ENCODE measurements around the gene EXOC2.
"Not testable (repeated sequence)": the region's sequence is repeated elsewhere in the genome, so short reads cannot be mapped to it uniquely, and the experiment has no call there.

The EXOC2 gene

DNA sequence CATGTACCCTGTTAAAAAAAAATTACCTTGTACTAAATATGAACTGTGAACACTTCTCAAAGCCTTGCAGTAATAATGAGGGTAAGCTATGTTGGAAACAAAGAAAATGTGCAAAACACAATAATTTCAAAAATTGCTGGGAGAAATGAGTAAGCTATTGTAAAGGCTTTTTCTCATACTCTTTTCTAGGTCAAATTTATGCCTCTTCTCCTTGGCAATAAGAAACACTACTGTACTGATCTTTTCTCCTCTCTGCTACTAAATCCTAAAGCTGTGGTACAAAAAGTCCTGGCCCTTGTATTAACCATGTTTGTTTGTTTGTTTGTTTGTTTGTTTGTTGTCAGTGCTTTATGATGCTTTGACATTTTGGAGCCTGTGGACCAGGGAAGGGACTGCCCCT is 18.5 kb downstream of the EXOC2 start:
- H3K23ac ChIP-seq (ENCODE audit: low read length), result no peak overlapping the region
- no peak overlapping the region for H3K4me2 ChIP-seq (ENCODE audit: low read length)
- H2BK120ac ChIP-seq (ENCODE audit: insufficient read depth, low read length, poor library complexity), result no peak overlapping the region
- no peak overlapping the region for H4K12ac ChIP-seq (ENCODE audit: low read depth, low read length)
- H3K4me1 ChIP-seq (ENCODE audit: control insufficient read depth in 1 of 2, insufficient read depth in 2 of 2, low read length in 2 of 2), result no peaks in the 10 kb centered on the region
- no peak overlapping the region for H3K27ac ChIP-seq (ENCODE audit: low read depth, low read length)
- H3K4ac ChIP-seq (ENCODE audit: low read depth, low read length), result no peak overlapping the region
- no peak overlapping the region for H2AK5ac ChIP-seq (ENCODE audit: low read length)
- no peaks in the 10 kb centered on the region for H3K9me3 ChIP-seq (ENCODE audit: insufficient read depth, low read depth, low read length)
- H2BK5ac ChIP-seq (ENCODE audit: low read depth, low read length, poor library complexity), result no peak overlapping the region
- H4K91ac ChIP-seq (ENCODE audit: low read depth, low read length), result no peak overlapping the region
- no peak for DNase-seq
- no peak overlapping the region for H3K18ac ChIP-seq (ENCODE audit: low read length)
- H3K79me2 ChIP-seq (ENCODE audit: control insufficient read depth, insufficient read depth, low read length, poor library complexity), result no peaks in the 10 kb centered on the region
- no peak overlapping the region for H3K9ac ChIP-seq (ENCODE audit: low read length)
- H3K14ac ChIP-seq (ENCODE audit: low read length), result no peak overlapping the region
- no peaks in the 10 kb centered on the region for H3K27me3 ChIP-seq (ENCODE audit: insufficient read depth, low read length)
- no peak overlapping the region for H3K4me3 ChIP-seq (ENCODE audit: low read depth, low read length)
- no peak overlapping the region for H2AFZ ChIP-seq (ENCODE audit: insufficient read depth, low read length, poor library complexity)
- H4K8ac ChIP-seq (ENCODE audit: low read depth, low read length), result no peak overlapping the region
- no peaks in the 10 kb centered on the region for H3K79me1 ChIP-seq (ENCODE audit: low read length)
- no peak overlapping the region for H2BK12ac ChIP-seq (ENCODE audit: low read length)
- H3K36me3 ChIP-seq (ENCODE audit: control insufficient read depth in 1 of 2, insufficient read depth in 2 of 2, low read length in 2 of 2), result no peaks in the 10 kb centered on the region

DNA sequence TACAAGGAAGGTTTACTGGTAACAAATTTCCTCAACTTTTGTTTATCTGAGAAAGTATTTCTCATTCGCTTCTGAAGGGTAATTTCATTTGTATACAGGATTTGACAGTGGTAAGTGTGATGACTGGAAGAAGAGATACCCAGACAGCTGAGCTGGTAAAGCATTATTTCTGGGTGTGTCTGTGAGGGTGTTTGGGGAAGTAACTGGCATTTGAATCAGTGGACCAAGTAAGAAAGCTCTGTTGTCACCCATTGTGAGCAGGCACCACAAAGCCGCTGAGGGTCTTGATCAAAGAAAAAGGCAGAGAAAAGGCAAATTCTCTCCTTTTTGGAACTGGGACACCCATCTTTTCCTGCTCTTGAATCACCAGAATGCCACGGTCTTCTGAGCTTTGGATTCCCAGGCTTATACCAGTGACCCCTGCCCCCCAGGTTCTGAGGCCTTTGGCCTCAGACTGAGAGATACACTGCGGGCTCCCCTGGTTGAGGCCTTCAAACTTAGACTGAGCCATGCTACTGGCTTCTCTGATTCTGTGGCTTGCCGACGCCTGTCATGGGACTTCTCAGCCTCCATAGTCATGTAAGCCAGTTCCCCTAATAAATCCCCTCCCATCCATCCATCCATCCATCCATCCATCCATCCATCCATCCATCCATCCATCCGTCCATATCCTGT is 25.5 kb downstream of the EXOC2 start:
- Histone ChIP-seq H3K79me1 (ENCODE audit: low read length) (no peaks in the 10 kb centered on the region), H3K4me2 (ENCODE audit: low read length) (no peak overlapping the region), H3K27me3 (ENCODE audit: insufficient read depth, low read length) (no peaks in the 10 kb centered on the region), H3K36me3 (ENCODE audit: control insufficient read depth in 1 of 2, insufficient read depth in 2 of 2, low read length in 2 of 2) (peaks cover 0 to 4% of the 10 kb centered on the region in 2 experiments), H3K18ac (ENCODE audit: low read length) (no peak overlapping the region), H3K9ac (ENCODE audit: low read length) (no peak overlapping the region), H4K91ac (ENCODE audit: low read depth, low read length) (no peak overlapping the region), H3K4me3 (ENCODE audit: low read depth, low read length) (no peak overlapping the region), H3K4me1 (ENCODE audit: control insufficient read depth in 1 of 2, insufficient read depth in 2 of 2, low read length in 2 of 2) (no peaks in the 10 kb centered on the region), H3K23ac (ENCODE audit: low read length) (no peak overlapping the region), H3K4ac (ENCODE audit: low read depth, low read length) (no peak overlapping the region), H4K8ac (ENCODE audit: low read depth, low read length) (no peak overlapping the region), H2AFZ (ENCODE audit: insufficient read depth, low read length, poor library complexity) (no peak overlapping the region), H3K14ac (ENCODE audit: low read length) (no peak overlapping the region), H3K9me3 (ENCODE audit: insufficient read depth, low read depth, low read length) (peaks cover 2% of the 10 kb centered on the region), H2AK5ac (ENCODE audit: low read length) (no peak overlapping the region), H3K27ac (ENCODE audit: low read depth, low read length) (no peak overlapping the region), H4K12ac (ENCODE audit: low read depth, low read length) (no peak overlapping the region), H2BK120ac (ENCODE audit: insufficient read depth, low read length, poor library complexity) (no peak overlapping the region), H3K79me2 (ENCODE audit: control insufficient read depth, insufficient read depth, low read length, poor library complexity) (no peaks in the 10 kb centered on the region), H2BK12ac (ENCODE audit: low read length) (no peak overlapping the region), H2BK5ac (ENCODE audit: low read depth, low read length, poor library complexity) (no peak overlapping the region)
- no peak for DNase-seq
- WGBS (ENCODE audit: extremely low coverage, insufficient coverage, insufficient read length), result no CpG with 5 or more reads among the region's 7 CpGs

- Histone ChIP-seq H3K4ac (ENCODE audit: low read depth, low read length) (no peak overlapping the region), H3K79me2 (ENCODE audit: control insufficient read depth, insufficient read depth, low read length, poor library complexity) (no peaks in the 10 kb centered on the region), H3K9ac (ENCODE audit: low read length) (no peak overlapping the region), H3K4me2 (ENCODE audit: low read length) (no peak overlapping the region), H2BK120ac (ENCODE audit: insufficient read depth, low read length, poor library complexity) (no peak overlapping the region), H3K4me1 (ENCODE audit: control insufficient read depth in 1 of 2, insufficient read depth in 2 of 2, low read length in 2 of 2) (no peaks in the 10 kb centered on the region), H3K18ac (ENCODE audit: low read length) (no peak overlapping the region), H2BK12ac (ENCODE audit: low read length) (no peak overlapping the region), H3K23ac (ENCODE audit: low read length) (no peak overlapping the region), H4K12ac (ENCODE audit: low read depth, low read length) (no peak overlapping the region), H3K4me3 (ENCODE audit: low read depth, low read length) (no peak overlapping the region), H3K27ac (ENCODE audit: low read depth, low read length) (no peak overlapping the region), H3K79me1 (ENCODE audit: low read length) (no peaks in the 10 kb centered on the region), H2AK5ac (ENCODE audit: low read length) (no peak overlapping the region), H4K8ac (ENCODE audit: low read depth, low read length) (no peak overlapping the region), H3K36me3 (ENCODE audit: control insufficient read depth in 1 of 2, insufficient read depth in 2 of 2, low read length in 2 of 2) (peaks cover 0 to 4% of the 10 kb centered on the region in 2 experiments), H3K14ac (ENCODE audit: low read length) (no peak overlapping the region), H2BK5ac (ENCODE audit: low read depth, low read length, poor library complexity) (no peak overlapping the region), H4K91ac (ENCODE audit: low read depth, low read length) (no peak overlapping the region), H2AFZ (ENCODE audit: insufficient read depth, low read length, poor library complexity) (no peak overlapping the region), H3K9me3 (ENCODE audit: insufficient read depth, low read depth, low read length) (peaks cover 2% of the 10 kb centered on the region), H3K27me3 (ENCODE audit: insufficient read depth, low read length) (no peaks in the 10 kb centered on the region)
- no peak for DNase-seq
- WGBS (ENCODE audit: extremely low coverage, insufficient coverage, insufficient read length), result no CpG with 5 or more reads among the region's 5 CpGs
Measured at GRCh38 chr6:665403-666267, 27.3 kb downstream of the EXOC2 start.

- H2BK120ac ChIP-seq (ENCODE audit: insufficient read depth, low read length, poor library complexity); H4K8ac ChIP-seq (ENCODE audit: low read depth, low read length); H3K4ac ChIP-seq (ENCODE audit: low read depth, low read length); H3K4me2 ChIP-seq (ENCODE audit: low read length); H2BK5ac ChIP-seq (ENCODE audit: low read depth, low read length, poor library complexity); H3K27ac ChIP-seq (ENCODE audit: low read depth, low read length); H4K91ac ChIP-seq (ENCODE audit: low read depth, low read length); DNase-seq; H3K4me3 ChIP-seq (ENCODE audit: low read depth, low read length); H3K23ac ChIP-seq (ENCODE audit: low read length); H3K27me3 ChIP-seq (ENCODE audit: insufficient read depth, low read length); H3K79me1 ChIP-seq (ENCODE audit: low read length); H2AK5ac ChIP-seq (ENCODE audit: low read length); H3K4me1 ChIP-seq (ENCODE audit: control insufficient read depth in 1 of 2, insufficient read depth in 2 of 2, low read length in 2 of 2); H3K14ac ChIP-seq (ENCODE audit: low read length); H3K36me3 ChIP-seq (ENCODE audit: control insufficient read depth in 1 of 2, insufficient read depth in 2 of 2, low read length in 2 of 2); H3K9me3 ChIP-seq (ENCODE audit: insufficient read depth, low read depth, low read length); H2BK12ac ChIP-seq (ENCODE audit: low read length); H3K79me2 ChIP-seq (ENCODE audit: control insufficient read depth, insufficient read depth, low read length, poor library complexity); H4K12ac ChIP-seq (ENCODE audit: low read depth, low read length); H3K9ac ChIP-seq (ENCODE audit: low read length); H3K18ac ChIP-seq (ENCODE audit: low read length); H2AFZ ChIP-seq (ENCODE audit: insufficient read depth, low read length, poor library complexity): not testable (repeated sequence)
- WGBS (ENCODE audit: extremely low coverage, insufficient coverage, insufficient read length), result no CpG with 5 or more reads among the region's 4 CpGs
Measured at GRCh38 chr6:663788-664187, 29.2 kb downstream of the EXOC2 start.
